ENCODE results near the gene ADAMTS2. TPM values are rescaled to one million over a fixed set of nuclear protein-coding genes. Genes with fewer than 3 reads are reported as not detected.

The ADAMTS2 gene
- total RNA-seq, 1 donor from 2014 or later: not detected

DNA sequence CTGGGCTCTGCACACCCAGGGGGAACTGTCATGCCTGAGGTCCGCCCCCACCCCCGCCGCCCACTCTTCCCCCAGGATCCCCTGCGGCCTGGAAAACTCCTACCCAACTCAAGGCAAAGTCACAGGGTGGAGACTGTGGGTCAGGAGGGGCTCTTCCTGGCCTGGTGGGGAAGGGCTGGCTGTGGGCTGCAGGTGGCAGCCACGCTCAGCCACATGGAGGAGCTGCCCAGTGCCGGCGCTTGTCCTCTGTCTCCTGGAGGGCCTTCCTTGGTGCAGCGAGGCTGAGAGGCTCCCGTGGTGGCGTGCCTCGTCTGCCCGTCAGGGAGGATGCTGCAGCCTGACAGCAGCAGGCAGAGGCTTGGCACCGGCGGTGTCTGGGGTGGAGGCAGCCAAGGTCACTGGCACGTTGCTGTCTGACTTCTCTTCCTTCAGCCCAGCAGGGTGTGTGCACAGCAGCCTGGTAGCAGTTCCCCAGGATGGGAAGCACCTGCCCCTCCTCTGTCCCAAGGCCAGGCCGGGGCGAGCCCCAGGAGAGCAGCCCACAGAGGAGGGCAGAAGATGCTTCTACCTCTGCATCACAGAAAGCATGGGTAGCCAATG, 78.1 kb downstream of the ADAMTS2 start:
- intact Hi-C loops (cut with micrococcal nuclease): no loop called here

DNA sequence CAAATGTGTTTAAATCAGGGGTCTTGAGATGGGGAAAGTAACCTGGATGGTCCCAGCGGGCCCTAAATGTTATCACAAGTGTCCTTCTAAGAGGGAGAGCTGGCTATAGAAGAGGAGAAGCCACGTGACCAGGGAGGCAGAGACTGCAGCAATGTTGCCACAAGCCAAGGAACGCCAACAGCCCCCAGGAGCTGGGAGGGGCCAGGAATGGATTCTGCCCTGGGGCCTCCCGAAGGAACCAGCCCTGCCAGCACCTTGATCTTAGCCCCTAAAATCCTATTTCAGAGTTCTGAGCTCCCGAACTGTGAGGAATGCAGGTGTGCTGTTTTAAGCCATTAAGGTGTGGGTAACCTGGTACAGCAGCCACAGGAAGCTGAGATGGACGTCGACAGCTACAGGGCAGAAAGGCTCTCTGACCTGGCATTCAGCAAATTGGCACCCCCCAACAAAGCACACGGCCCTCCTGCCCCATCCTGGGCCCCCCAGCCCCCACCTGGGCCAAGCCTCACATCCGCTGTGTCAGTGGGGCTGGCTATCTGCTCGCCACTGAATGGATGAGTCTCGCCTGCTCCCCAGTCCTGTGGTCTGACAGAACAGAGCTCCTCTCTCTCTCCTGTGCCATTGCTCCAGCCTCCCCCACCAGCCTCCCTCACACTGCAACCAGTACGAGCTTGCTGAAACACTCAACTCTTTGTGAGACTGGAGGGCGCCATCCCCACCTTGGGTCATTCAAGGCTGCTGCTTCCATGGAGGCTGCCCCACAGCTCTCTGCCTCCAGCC, 78.8 kb downstream of the ADAMTS2 start:
- intact Hi-C loops (cut with micrococcal nuclease): no loop called here

DNA sequence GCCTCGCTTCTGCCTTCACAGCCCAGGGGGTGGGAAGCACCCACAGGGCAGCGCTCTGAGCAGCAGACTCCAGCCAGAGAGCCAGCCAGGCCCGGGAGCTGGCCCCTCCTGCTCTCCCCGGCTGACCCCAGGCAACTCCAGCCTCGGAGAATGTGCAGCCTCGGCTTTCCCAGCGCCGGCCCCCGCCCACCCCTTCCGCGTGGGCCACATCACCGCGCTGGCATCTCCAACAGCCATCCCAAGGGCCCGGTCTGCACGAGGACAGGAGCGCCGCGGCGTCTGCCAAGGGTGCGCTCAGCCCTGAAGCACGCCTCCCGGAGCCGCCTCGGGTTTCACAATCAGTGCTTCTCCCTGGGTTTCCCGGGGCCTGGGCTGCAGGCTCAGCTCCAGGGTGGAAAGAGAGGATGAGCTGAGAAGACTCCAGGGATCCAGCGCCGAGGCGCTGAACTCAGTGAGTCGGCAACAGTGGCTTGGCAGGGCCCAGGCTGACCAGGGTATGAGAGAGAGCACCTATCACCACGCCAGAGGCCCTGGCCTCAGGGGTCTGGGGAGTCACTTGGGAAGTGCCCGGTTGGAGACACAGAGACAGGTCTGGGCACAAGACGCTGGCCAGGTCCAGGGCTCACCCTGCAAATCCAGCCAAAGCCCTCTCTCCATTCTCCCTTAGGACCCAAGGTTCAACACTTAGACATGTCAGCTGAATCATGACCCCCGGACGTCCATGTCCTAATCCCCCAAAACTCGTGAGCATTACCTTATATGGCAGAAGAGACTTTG, 79.6 kb downstream of the ADAMTS2 start:
- intact Hi-C loops (cut with micrococcal nuclease): no loop called here

DNA sequence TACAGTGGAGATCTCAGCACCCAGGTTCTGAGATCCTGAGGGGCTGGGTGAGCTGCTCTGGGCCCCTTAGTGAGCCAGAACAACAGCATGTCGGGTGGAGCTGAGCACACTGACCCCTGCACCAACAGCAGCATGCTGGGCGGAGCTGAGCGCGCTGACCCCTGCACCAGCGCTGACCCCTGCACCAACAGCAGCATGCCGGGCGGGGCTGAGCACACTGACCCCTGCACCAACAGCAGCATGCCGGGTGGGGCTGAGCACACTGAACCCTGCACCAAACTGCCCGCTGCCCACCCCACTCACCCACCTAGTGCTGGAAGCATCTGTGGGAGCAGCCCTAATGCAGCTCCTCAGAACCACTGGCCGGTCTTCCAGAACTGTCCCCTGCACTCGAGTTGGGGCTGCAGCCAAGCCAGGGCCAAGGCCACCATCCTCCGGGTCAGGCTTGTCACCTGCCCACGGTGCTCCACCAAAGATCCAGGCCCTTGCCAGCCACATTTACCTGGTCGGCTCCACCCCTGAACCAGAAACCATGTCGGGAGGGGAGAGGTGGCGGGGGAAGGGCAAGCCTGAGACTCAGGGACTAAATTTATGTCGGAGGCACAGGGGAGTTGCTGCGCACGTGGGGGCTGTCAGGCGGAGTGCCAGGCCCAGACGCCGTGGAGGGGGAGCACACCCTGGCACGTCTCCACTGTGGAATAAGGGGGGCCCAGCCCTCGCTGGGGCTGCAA, 80.3 kb downstream of the ADAMTS2 start:
- intact Hi-C loops (cut with micrococcal nuclease): no loop called here

DNA sequence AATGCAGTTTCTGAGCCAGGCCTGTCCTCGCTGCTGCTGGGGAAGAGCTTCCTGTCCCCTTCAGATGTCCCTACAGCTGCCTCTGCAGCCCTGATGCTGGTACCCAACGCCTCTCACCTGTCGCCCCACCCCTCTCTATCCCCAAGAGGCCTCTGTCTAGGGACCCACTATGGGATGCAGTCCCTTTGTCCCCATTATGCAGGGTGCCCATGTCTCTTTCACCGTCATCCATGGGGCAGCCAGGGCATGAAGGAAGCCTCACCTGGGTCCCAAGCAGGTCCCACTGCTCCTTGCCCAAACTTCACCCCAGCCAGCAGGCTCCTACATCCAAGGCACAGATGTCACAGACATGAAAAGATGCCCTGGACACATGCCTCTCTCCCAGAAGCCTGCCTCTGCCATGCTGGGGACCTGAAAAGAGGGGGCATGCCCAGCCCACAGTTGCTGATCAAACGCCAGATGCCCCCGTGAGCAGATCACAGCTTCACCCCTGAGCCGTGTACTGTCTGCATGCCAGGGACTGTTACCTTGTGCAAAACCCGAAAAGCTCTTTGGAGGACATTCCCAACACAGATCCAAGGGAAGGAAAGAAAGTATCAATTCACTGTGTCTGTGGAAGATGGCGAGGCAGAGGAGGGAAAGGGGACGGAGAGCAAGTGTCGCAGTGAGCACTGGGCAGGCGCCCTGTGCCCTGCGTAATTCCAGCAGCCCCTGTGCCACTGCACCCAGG, 81.0 kb downstream of the ADAMTS2 start:
- intact Hi-C loops (cut with micrococcal nuclease): no loop called here

DNA sequence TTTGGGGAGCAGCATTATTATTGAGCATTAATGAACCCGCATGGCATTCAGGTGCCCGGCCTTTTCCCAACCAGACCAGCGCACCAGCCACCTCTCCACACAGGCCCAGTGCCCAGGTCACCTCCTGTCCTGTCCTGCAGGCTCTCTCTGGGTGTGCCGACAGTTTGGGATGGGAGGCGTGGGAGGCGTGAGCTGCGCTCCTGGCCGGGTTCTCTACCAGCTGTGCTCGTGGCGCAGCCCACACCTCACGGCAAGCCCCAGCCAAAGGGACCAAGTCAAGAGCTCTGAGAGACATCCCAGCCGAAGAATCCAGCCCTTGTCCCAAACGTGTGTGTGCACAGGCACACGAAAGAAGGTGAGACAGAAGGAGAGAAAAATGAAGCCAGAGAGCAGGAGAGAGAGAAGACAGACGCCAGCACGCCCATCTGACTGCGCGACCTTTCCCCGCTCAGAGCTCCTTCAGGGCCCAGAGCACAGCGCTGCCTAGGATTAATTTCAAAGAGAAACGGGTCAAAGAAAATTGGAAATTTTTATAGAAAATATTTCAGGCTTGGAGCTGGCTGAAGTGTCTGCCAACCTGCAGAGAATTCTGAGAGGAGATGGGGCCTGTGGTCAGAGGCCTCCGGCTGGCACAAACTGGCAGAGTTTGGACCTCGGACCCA, 81.7 kb downstream of the ADAMTS2 start:
- intact Hi-C loops (cut with micrococcal nuclease): no loop called here

DNA sequence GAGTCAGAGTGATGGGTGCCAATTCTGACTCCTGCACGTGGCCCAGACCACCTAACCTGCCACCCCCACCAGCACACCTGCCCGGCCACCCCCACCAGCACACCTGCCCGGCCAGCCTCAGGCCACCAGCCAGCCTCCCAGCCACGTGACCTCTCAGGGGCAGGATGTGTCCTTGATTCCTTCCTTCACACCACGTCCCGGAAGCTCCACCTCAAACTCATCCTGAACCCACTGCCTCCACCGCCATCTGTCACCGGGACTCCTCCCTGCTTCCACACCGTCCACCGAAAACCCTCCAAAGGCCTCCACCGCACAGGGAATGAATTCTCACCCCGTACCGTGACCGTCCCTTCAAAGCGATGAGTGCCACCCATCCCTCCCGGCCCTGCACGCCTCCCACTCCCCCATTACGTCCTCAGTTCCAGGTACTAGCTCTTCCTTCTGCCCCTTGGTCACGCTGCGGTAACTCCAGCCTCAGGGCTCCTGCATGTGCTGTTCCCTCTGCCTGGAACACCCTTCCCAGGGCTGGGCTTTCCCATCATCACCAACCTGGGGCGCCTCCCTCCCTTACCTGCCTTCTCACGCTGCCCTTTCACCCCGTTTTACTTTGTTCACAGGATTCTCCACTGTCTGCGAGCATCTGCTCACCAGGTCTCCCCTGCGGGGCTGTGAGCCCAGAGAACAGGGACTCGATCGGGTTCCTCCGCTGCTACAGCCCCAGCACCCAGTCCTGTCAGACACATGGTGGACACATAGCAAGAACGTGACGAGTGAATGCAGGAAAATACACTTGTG, 82.9 kb downstream of the ADAMTS2 start:
- intact Hi-C loops (cut with micrococcal nuclease): no loop called here

DNA sequence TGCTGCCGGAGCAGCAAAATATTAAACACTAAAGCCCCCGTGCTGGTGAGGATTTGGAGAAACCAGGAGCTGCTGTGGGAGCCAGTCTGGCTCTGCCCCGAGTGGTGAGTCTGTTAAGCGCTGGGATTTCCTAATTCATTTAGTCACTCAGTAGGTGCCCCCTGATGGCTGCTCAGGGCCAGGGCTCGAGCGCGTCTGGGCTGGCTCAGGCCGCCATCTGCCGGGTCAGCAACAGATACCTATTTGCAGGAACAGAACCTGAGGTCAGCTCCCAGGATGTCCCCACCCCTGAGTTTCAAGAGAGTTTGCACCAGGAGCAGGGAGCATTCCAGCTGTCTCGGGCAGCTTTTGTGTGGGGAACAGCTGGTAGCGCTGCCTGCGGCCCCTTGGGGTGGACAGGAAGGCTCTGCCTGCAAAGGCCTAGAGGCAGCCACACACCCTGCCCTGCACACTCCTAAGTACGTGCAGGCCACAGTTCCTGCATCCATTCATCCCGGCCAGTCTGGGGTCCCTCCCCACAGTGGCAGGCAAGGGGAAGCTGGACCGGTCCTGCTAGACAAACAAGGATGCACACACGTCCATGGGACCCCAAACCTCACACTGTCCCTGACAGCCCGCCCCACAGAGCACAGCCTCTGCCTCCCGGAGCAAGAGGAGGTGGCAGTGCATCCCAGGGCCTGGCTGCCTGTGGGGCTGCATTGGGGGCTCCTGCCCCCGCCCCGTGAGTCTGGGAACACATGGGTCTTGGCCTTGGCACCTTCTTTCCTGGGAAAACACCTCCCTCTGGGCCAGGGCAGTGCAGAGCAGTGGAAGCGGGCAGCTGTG, 83.7 kb downstream of the ADAMTS2 start:
- intact Hi-C loops (cut with micrococcal nuclease): no loop called here

DNA sequence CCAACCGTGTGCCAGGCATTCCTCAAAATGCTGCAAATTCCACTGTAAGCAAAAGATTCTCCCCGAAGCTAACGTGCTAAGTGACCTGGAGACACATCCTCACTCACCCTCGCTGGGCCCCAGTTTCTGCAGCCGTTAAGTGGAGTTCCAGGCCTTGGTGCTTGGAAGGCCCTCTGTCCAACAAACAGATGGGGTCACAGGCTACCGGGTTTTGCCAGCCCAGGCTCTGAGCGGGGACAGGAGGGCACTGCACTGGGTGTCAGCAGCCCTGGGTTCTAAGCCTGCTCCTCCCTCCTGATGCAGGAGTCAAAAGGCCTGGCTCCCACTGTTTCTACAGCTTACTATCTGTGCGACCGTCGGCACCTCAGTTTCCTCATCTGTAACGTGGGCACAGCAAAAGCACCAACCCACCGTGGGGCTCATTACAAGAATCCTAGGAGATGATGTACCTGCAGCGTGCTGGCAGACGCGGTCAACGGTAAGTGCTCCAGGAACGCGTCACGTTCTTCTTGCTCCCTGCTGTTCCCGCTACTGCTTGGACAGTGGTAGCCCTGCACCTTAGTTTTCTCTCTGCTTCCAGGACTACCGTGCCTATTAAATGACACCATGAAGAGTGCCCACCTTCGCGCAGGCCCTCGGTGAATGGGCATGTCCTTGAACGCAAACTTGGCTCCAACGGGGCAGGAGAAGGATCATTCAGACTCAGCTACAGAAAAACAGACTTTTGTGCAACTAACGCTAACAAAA, 84.8 kb downstream of the ADAMTS2 start:
- intact Hi-C loops (cut with micrococcal nuclease): no loop called here

DNA sequence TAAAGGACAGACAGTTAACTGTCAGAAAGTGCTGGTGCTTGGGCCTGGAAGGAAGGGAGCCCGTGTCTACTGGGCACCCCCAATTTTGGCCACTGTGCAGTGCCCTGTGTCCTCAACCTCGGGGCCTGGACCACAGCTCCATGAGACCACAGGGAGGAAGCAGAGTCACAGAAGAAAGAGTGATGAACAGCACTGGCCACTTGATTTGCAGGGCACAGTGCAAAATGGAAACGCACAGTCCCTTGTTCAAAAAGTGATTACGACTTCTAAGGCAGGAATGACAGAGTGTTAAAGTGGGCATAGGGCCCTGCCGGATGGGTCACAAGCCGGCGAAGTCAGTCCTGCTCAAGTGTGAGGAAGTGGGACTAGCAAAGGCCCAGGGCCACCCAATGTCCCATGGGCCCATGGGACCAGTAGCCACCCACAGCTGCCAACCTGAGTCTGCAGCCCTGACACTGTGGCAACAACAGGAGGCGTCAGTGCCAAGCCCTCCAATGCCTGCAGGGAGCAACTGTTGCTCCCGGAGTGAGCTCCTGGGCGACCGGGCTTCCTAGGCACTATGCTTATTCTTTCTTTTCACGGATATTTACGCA, 85.4 kb downstream of the ADAMTS2 start:
- intact Hi-C loops (cut with micrococcal nuclease): no loop called here

DNA sequence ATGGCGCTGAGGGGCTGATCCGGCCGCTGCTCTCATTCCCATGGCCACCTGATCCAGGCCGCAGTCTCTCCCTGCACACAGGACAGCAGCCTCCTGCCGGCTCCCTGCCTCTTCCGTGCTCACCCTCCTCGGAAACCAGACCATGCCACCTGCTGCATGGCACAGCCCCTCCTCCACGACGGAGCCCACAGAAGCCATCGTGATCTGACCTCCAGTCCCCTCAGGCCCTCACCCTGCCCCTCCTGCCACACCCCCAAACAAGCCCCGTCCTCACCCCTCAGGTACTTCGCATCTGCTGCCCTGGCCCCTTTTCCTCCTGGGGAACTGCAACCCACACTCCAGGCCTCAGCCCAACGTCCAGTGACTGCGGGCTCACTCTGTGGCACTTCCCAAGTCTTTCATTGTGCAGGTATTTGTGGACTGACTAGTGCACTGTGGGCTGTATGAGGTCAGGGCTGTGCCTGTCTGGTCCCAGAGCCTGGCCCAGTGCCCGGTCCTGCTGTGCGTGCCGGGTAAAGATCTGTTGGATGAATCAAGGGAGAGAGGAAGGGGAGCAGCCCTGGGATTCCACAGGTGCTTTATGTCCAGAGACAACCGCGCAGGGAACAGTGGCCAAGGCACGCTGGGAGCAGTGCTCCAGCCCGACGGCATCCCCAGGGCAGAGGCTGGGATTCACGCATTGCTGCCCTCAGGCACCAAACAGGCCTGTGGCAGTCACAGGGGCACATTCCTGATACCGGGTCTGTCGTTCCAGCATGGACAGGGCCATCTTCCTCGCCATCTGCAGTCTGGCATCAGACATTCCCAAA, 86.1 kb downstream of the ADAMTS2 start:
- intact Hi-C loops (cut with micrococcal nuclease): no loop called here

DNA sequence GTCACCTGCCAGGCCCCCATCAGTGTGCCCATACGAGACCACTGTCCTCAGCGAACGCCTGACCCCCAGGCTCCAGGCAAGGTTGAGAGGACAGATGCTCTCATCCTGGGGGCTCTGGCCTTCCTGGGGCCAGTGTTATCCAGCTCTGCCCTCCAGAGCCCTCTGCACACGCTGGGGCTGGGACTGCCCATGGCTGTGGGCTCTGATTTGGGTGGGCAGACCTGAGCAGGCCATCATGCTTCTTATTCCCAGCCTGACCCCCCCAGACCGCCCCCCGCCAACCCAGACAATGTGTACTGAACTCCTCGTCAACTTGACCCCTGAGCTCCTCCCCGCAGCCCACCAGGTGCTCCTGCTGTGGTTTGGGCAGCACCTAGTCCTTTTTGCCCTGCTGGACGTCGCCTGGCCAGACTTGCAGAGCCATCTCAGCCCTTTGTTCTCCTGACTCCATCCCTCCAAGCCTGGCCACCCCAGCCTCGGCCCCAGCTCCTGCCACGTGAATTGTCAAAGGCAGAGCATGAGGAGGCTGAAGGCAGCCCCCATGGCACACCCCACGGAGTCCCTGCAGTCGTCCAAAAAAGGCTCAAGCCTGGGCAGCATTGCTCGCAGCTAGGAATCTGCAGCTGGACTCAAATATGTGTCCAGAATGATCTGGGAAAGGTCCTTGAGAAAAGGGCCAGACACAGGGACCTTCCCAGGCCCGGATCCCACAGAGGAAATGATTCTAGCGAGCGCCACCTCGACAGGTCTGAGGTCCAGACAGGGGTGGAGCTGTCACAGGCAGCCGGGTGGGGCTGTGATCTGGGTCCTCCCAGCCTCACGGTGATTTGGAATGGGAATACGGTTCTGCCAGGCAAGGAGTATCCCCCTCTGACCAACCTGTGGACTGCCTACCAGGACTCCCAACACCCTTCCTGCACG, 87.0 kb downstream of the ADAMTS2 start:
- intact Hi-C loops (cut with micrococcal nuclease): no loop called here

DNA sequence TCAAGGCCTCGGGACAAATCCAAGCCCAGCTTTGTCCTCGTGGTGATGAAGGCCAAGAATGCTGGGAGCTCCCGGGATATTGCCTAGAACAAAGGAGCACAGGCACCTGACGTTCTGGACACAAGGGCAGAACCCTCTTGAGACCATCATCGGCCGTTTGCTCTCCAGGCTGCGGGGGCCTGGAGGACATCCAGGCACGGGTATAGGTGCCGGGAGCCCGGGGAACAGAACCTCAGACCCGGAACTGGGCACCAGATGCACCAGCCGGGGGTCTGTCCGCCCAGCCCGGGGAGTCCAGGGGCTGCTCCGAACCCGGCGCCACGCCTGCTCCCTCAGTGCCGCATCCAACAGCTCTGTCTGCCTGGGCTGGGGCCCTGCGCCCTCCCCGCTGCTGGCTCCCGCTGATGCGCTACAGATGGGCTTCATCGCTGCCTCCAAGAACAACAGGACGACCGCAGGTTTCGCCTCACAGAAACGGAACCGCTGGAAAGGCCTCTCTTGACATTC, 88.0 kb downstream of the ADAMTS2 start:
- intact Hi-C loops (cut with micrococcal nuclease): no loop called here

DNA sequence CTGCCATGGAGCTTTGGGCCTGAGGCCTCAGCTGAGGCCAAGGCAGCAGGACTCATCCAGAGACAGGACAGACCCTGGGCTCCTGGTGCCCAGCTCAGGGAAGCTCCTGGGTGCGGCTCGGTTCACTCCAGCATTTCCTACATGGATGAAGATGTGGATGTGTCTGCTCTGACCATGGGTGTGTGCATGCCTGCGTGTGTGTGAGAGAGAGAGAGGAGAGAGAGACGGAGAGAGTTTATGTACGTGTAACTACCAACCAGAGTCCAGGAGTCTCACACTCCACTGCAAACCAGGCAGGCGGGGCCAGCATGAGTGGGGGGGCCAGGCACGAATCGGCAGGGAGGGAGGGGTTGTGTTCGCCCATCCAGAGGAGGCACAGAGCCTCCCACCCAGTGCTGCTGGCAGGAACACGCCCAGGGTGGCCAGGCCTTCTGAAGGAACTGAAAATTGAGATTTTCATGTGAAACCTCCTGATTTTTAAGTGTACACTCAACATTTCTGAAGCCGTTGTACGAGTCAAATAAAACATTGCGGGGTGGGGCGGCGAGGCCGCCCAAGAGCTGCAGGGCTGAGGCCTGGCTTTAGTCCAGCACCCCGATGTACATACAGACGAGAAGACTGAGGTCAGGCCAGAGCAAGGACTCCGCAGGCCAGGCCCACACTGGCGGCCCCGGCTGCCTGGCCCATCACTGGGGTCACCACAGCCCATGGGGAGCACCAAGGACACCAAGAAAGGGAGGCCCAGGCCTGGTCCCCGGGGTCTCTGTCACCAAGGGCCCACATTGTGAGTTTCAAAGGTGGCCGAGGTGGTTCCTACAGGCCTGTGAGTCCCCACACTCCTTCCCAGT, 88.7 kb downstream of the ADAMTS2 start:
- intact Hi-C loops (cut with micrococcal nuclease): no loop called here
